Osteoblast (primary cell): ENCODE data around the gene SEZ6. TPM values are rescaled to one million over a fixed set of nuclear protein-coding genes. Genes with fewer than 3 reads are reported as not detected.
A peak's percentile ranks its signal among the peaks of the same experiment; 100 is the strongest.

ENCODE experiments used
- DNase-seq: peaks from one replicate; pipeline ENCODE4 v3.0.0; 2011; ENCODE audit warnings: low spot score, mixed read lengths; ENCODE audit not compliant: insufficient read length; ENCODE audit errors: missing footprints
- H2AFZ ChIP-seq: 2 replicates; pipeline ENCODE4 v1.6.0; 2011; ENCODE audit warnings: mild to moderate bottlenecking, low read length
- H3K27ac ChIP-seq: 2 replicates; pipeline ENCODE4 v1.5.1; 2011; ENCODE audit warnings: mild to moderate bottlenecking, low read depth, low read length, moderate library complexity
- H3K27me3 ChIP-seq: 2 replicates; pipeline ENCODE4 v1.6.0; 2012; ENCODE audit warnings: mild to moderate bottlenecking, control low read depth, inconsistent platforms, low read length, moderate library complexity; ENCODE audit not compliant: insufficient read depth
- H3K36me3 ChIP-seq: 2 replicates; pipeline ENCODE4 v1.5.1; 2011; ENCODE audit warnings: mild to moderate bottlenecking, low read length, control low read depth, moderate library complexity; ENCODE audit not compliant: insufficient read depth
- H3K4me1 ChIP-seq: 2 replicates; pipeline ENCODE4 v1.5.1; 2011; ENCODE audit warnings: mild to moderate bottlenecking, low read length, control low read depth, moderate library complexity; ENCODE audit not compliant: insufficient read depth
- H3K4me2 ChIP-seq: 2 replicates; pipeline ENCODE4 v1.6.0; 2011; ENCODE audit warnings: mild to moderate bottlenecking, low read length; ENCODE audit not compliant: insufficient read depth
- H3K4me3 ChIP-seq: fragments of 200-600 bp; sonication (generic); 3 replicates; pipeline ENCODE4 v1.5.1; 2012; ENCODE audit warnings: mild to moderate bottlenecking, low read length, inconsistent platforms; ENCODE audit not compliant: insufficient read depth
- H3K79me2 ChIP-seq: 2 replicates; pipeline ENCODE4 v1.6.0; 2012; ENCODE audit warnings: mild to moderate bottlenecking, low read length, control low read depth, inconsistent platforms; ENCODE audit not compliant: insufficient read depth
- H3K9me3 ChIP-seq: 2 replicates; pipeline ENCODE4 v1.5.1; 2011; ENCODE audit warnings: low read depth, low read length, control low read depth
- H4K20me1 ChIP-seq: 2 replicates; pipeline ENCODE4 v1.6.0; 2012; ENCODE audit warnings: mild to moderate bottlenecking, low read length, control low read depth; ENCODE audit not compliant: insufficient read depth
- CTCF ChIP-seq: IDR thresholded peaks from 2 replicates; pipeline ENCODE4 v1.5.1; 2011; ENCODE audit warnings: mild to moderate bottlenecking, low read depth, low read length, moderate library complexity; ENCODE audit errors: extremely low read depth
- total RNA-seq: library from RNA; depleted of rRNA; stranded (reverse); fragments of >200 nt; gene quantifications from 2 replicates; pipeline ENCODE4 v1.2.3, GENCODE V29; 2012

SEZ6 gene
- total RNA-seq, 1 donor = not detected

GRCh38 chr17:28951991-28952975, 53.5 kb downstream of the SEZ6 start:
- H3K4me3 ChIP-seq = peak overlapping the region; percentile 74
- no peaks in the 10 kb centered on the region for H3K27me3 ChIP-seq
- H3K4me2 ChIP-seq = peak overlapping the region; percentile 93
- H2AFZ ChIP-seq = peak overlapping the region; percentile 98
- H3K79me2 ChIP-seq = peaks cover 37% of the 10 kb centered on the region
- peak; percentile 99 for DNase-seq
- TF ChIP-seq CTCF = no peak
- H3K9me3 ChIP-seq = no peaks in the 10 kb centered on the region
- no peaks in the 10 kb centered on the region for H4K20me1 ChIP-seq
- peak overlapping the region; percentile 90 for H3K27ac ChIP-seq
- H3K4me1 ChIP-seq = peaks cover 18% of the 10 kb centered on the region
- H3K36me3 ChIP-seq = no peaks in the 10 kb centered on the region

GRCh38 chr17:28951428-28951990, 54.3 kb downstream of the SEZ6 start, which contains the start of gene PHF12:
PHF12 (minus strand) TSS chr17:28951518; CDS start chr17:28950960, 558 bp downstream.
- no peak for TF ChIP-seq CTCF
- Histone ChIP-seq H2AFZ (peak within 1 kb of the TSS; percentile 98), H3K36me3 (no peaks in the 10 kb centered on the region), H3K4me1 (peaks cover 26% of the 10 kb centered on the region), H3K4me3 (peak within 1 kb of the TSS; percentile 85), H3K27ac (peak within 1 kb of the TSS; percentile 90), H3K79me2 (peaks cover 45% of the 10 kb centered on the region), H4K20me1 (peaks cover 4% of the 10 kb centered on the region), H3K27me3 (no peaks in the 10 kb centered on the region), H3K9me3 (no peaks in the 10 kb centered on the region), H3K4me2 (peak within 1 kb of the TSS; percentile 94)
- peak; percentile 98 for DNase-seq

GRCh38 chr17:28950752-28951427, 54.9 kb downstream of the SEZ6 start:
- peaks cover 31% of the 10 kb centered on the region for H3K4me1 ChIP-seq
- no peaks in the 10 kb centered on the region for H3K36me3 ChIP-seq
- H3K79me2 ChIP-seq = peaks cover 48% of the 10 kb centered on the region
- peak overlapping the region; percentile 94 for H3K4me2 ChIP-seq
- peaks cover 5% of the 10 kb centered on the region for H4K20me1 ChIP-seq
- H3K27me3 ChIP-seq = no peaks in the 10 kb centered on the region
- peak overlapping the region; percentile 88 for H3K27ac ChIP-seq
- no peak for TF ChIP-seq CTCF
- peak overlapping the region; percentile 85 for H3K4me3 ChIP-seq
- H3K9me3 ChIP-seq = no peaks in the 10 kb centered on the region
- DNase-seq = no peak
- peak overlapping the region; percentile 48 for H2AFZ ChIP-seq
